ENCODE data around the gene LAG3. TPM values are rescaled to one million over a fixed set of nuclear protein-coding genes. Genes with fewer than 3 reads are reported as not detected.

Gene LAG3
- total RNA-seq, 1 experiment from 2014 or later, result 0.25 TPM

- DNase-seq (ENCODE audit: extremely low read depth, low read depth), result peak; percentile 97
Measured at GRCh38 chr12:6752921-6753771, 19.2 kb upstream of the LAG3 start, which contains the start of gene MLF2. TSS of gene MLF2 (minus strand) at chr12:6753141. CDS start at chr12:6752334, 807 bp downstream.

GRCh38 chr12:6753772-6754356 is 18.5 kb upstream of the LAG3 start:
- DNase-seq (ENCODE audit: extremely low read depth, low read depth), result no peak

- no peak for DNase-seq (ENCODE audit: extremely low read depth, low read depth)
Measured at GRCh38 chr12:6754411-6754810, 17.9 kb upstream of the LAG3 start.

GRCh38 chr12:6757028-6757690 is 15.2 kb upstream of the LAG3 start:
- no peak for DNase-seq (ENCODE audit: extremely low read depth, low read depth)

GRCh38 chr12:6758506-6759095 is 13.7 kb upstream of the LAG3 start:
- DNase-seq (ENCODE audit: extremely low read depth, low read depth), result no peak

GRCh38 chr12:6759741-6760140 is 12.6 kb upstream of the LAG3 start:
- no peak for DNase-seq (ENCODE audit: extremely low read depth, low read depth)

GRCh38 chr12:6763380-6763779 is 8.9 kb upstream of the LAG3 start:
- DNase-seq (ENCODE audit: extremely low read depth, low read depth), result no peak

GRCh38 chr12:6764011-6764828 is 8.1 kb upstream of the LAG3 start:
- DNase-seq (ENCODE audit: extremely low read depth, low read depth), result peak; percentile 94

- no peak for DNase-seq (ENCODE audit: extremely low read depth, low read depth)
Measured at GRCh38 chr12:6765048-6765633, 7.2 kb upstream of the LAG3 start.

GRCh38 chr12:6765634-6766581 is 6.4 kb upstream of the LAG3 start, which contains the start of gene PTMS:
TSS of gene PTMS (plus strand) at chr12:6766363. CDS start at chr12:6766706, 343 bp downstream.
- DNase-seq (ENCODE audit: extremely low read depth, low read depth), result peak; percentile 73

- DNase-seq (ENCODE audit: extremely low read depth, low read depth), result peak; percentile 60
Measured at GRCh38 chr12:6766651-6767349, 5.5 kb upstream of the LAG3 start.

GRCh38 chr12:6767353-6768319 is 4.7 kb upstream of the LAG3 start:
- no peak for DNase-seq (ENCODE audit: extremely low read depth, low read depth)

- DNase-seq (ENCODE audit: extremely low read depth, low read depth), result no peak
Measured at GRCh38 chr12:6768437-6768914, 3.8 kb upstream of the LAG3 start.

- no peak for DNase-seq (ENCODE audit: extremely low read depth, low read depth)
Measured at GRCh38 chr12:6768990-6769389, 3.3 kb upstream of the LAG3 start.

GRCh38 chr12:6769666-6770065 is 2.7 kb upstream of the LAG3 start:
- no peak for DNase-seq (ENCODE audit: extremely low read depth, low read depth)

GRCh38 chr12:6770094-6770493 is 2.2 kb upstream of the LAG3 start:
- no peak for DNase-seq (ENCODE audit: extremely low read depth, low read depth)

- DNase-seq (ENCODE audit: extremely low read depth, low read depth), result no peak
Measured at GRCh38 chr12:6770600-6770999, 1.7 kb upstream of the LAG3 start.

All from NCI-H460 (cell line).